Activated T-cell treated with anti-CD3 and anti-CD28 coated beads, Interleukin-2, amount 50 U/mL, for 72 hours (primary cell): Measurements from ENCODE around the gene LARGE1. TPM values are rescaled to one million over a fixed set of nuclear protein-coding genes. Genes with fewer than 3 reads are reported as not detected.

Experiments
- ATAC-seq, 2 donors: fragments of 150-1000 bp; cut with Tn5 transposase; replicated peaks in 1 of 2; 2 replicates each; pipeline ENCODE4 v1.10.0; 2021; ENCODE audit warnings: moderate library complexity in 2 of 2, mild to moderate bottlenecking in 1 of 2
- DNase-seq, 2 donors: peaks; one replicate each; pipeline ENCODE4 v3.0.0; 2021 to 2022; ENCODE audit warnings: mixed read lengths in 1 of 2
- H3K27ac Mint-ChIP-seq: one replicate; pipeline ENCODE4 v1.8.0; 2022; ENCODE audit warnings: mild to moderate bottlenecking, moderate library complexity, mixed read lengths
- H3K27me3 Mint-ChIP-seq: one replicate; pipeline ENCODE4 v1.8.0; 2022; ENCODE audit warnings: low read depth, mixed read lengths
- H3K36me3 Mint-ChIP-seq, 2 donors: one replicate each; pipeline ENCODE4 v1.8.0; 2022; ENCODE audit warnings: mixed read lengths in 2 of 2, mild to moderate bottlenecking in 1 of 2; ENCODE audit not compliant: insufficient read depth in 2 of 2
- H3K4me1 Mint-ChIP-seq: one replicate; pipeline ENCODE4 v1.8.0; 2022; ENCODE audit warnings: low read depth, mixed read lengths
- H3K4me3 Mint-ChIP-seq, 2 donors: one replicate each; pipeline ENCODE4 v1.8.0; 2022; ENCODE audit warnings: mild to moderate bottlenecking in 2 of 2, mixed read lengths in 2 of 2, moderate library complexity in 2 of 2
- H3K9me3 Mint-ChIP-seq, 2 donors: one replicate each; pipeline ENCODE4 v1.8.0; 2022; ENCODE audit warnings: mixed read lengths in 2 of 2
- total RNA-seq, 2 donors: library from RNA; stranded (reverse); gene quantifications; one replicate each; pipeline ENCODE4 v1.2.3, GENCODE V29; 2022

Gene LARGE1
- total RNA-seq, 2 donors from 2014 or later, result 0.82 to 3.6 TPM

DNA sequence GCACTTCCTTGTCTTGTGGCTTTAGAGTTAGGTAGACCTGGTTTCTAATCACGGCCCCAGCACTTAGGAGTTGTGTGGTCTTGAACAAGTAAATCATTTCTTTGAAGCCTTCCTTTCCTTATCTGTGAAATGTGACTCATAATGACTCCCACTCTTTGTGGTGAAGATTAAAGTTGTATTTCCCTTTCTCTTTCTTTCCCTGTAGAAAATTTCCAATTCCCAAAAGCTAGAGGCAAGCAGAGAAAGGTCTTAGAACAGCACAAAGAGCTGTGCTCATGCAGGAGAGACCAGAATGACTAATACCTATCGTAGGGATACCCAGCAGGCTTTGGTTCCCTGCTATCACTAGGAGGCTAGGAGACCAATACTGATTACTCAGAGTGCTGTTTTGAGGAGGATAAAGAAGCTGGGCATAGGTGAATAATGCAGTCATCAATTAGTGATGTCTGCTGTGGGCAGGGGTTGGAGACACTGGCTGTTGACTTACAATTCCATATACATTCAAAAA, 591.4 kb downstream of the LARGE1 start:
- H3K36me3 Mint-ChIP-seq, result no peaks in the 10 kb centered on the region
- no peak overlapping the region for H3K27ac Mint-ChIP-seq
- no peak for ATAC-seq
- H3K4me3 Mint-ChIP-seq, result no peak overlapping the region
- DNase-seq, result no peak
- peaks cover 8% of the 10 kb centered on the region for H3K27me3 Mint-ChIP-seq
- H3K9me3 Mint-ChIP-seq, result peaks cover 3 to 8% of the 10 kb centered on the region in 2 donors
- H3K4me1 Mint-ChIP-seq, result no peaks in the 10 kb centered on the region

DNA sequence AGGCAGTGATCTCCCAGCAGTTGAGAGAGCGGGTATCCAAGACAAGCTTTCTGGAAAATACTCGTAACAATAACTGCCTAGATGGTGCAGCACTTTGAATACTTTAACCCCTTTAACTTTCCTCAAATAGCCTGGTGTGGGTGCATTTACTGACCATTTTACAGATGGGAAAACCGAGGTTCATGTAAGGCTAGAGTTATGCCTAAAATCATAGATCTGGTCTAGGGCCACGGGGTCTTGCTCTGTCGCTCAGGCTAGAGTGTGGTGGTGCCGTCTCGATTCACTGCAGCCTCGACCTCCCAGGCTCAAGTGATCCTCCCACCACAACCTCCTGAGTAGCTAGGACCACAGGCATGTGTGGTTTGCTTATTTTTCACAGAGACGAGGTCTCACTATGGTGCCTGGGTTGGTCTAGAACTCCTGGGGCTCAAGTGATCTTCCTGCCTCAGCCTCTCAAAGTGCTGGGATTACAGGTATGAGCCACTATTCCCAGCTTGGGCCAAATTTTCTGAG, 592.9 kb downstream of the LARGE1 start:
- ATAC-seq, result no peak

DNA sequence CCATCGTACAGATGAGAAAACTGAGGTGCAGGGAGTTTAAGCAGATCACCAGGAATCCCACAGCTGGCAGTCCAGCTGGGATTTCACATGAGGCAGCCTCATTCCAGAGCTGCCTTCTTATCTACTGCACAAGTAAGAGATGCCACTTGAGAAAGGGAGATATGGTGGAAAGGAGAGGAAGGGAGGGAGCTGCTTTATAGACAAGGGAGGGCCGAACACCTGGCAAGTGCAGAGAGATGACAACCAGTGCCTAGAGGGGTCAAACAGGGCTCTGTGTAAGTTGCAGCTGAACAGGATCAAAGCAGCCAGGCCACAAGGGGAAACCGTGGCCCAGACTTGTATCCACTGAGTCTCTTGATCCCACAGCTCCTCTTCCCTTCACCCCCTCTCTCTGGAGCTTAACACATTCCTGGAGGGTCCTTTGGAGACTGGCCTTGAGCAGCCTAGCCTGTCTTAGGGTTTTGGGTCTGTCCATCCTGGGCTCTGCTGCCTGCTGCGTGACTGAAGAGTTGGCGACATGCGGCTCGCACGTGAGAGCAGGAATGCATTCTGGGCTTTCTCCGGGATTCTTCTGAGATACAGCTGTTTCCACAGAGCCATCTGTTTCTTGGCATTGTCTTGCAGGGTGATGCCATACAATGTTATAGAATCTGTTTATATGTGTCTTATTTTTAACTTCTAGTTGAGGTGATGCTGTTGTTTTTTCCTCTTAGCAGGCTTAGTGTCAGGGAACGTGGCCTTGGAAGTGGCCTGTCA, 593.6 kb downstream of the LARGE1 start:
- no peak overlapping the region for H3K27ac Mint-ChIP-seq
- peaks cover 2% of the 10 kb centered on the region for H3K27me3 Mint-ChIP-seq
- H3K36me3 Mint-ChIP-seq, result no peaks in the 10 kb centered on the region
- peaks cover under 1 to 1% of the 10 kb centered on the region in 2 donors for H3K9me3 Mint-ChIP-seq
- DNase-seq (no peak), ATAC-seq (no peak)
- H3K4me3 Mint-ChIP-seq, result no peak overlapping the region
- H3K4me1 Mint-ChIP-seq, result no peaks in the 10 kb centered on the region

More for the DNA sequence above, 592.9 kb downstream of the LARGE1 start:
- H3K9me3 Mint-ChIP-seq, result peaks cover 3 to 5% of the 10 kb centered on the region in 2 donors
- no peak overlapping the region for H3K4me3 Mint-ChIP-seq
- no peak for DNase-seq
- H3K4me1 Mint-ChIP-seq, result no peaks in the 10 kb centered on the region
- no peaks in the 10 kb centered on the region for H3K36me3 Mint-ChIP-seq
- no peak overlapping the region for H3K27ac Mint-ChIP-seq
- H3K27me3 Mint-ChIP-seq, result peaks cover 8% of the 10 kb centered on the region

DNA sequence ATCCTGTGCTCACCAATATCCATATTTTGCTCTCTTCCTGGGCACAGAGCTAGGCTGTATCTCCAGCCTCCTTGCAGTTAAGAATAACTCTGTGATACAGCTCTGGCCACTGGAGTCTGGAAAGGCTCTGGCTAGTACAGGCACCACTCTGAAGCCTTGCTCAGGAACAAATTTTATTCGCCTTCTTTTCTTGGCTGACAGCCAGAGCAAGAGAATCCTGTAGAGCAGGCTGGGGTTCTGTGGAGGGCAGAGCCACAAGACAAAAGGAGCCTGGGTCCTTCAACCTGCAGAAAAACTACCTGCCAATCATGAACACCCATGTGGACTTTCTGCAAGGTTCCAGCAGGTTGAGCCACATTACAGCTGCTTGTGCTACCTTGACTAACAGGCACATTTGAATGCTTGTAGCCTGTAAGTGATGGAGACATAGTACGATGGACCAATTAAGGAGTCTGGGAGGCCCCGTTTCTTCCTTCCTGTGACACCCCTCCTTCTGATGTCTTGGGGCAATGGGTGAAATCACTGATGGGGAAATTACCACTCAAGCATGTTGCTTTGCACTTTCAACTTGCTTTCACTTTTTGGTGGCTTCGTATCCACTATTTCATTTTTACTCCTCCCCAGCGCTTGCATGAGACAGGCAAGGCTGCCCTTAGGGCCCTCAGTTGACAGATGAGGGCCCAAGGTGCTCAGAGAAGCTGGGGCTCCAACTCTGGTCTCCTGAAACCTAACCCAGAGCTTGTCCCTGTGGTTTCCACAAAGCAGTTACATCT, 594.9 kb downstream of the LARGE1 start:
- DNase-seq, result no peak
- Mint-ChIP-seq H3K9me3 (no peaks in the 10 kb centered on the region), H3K27me3 (no peaks in the 10 kb centered on the region), H3K4me3 (no peak overlapping the region), H3K4me1 (no peaks in the 10 kb centered on the region), H3K36me3 (no peaks in the 10 kb centered on the region), H3K27ac (no peak overlapping the region)
- peak in 1 of 2 donors; percentile 56 for ATAC-seq

DNA sequence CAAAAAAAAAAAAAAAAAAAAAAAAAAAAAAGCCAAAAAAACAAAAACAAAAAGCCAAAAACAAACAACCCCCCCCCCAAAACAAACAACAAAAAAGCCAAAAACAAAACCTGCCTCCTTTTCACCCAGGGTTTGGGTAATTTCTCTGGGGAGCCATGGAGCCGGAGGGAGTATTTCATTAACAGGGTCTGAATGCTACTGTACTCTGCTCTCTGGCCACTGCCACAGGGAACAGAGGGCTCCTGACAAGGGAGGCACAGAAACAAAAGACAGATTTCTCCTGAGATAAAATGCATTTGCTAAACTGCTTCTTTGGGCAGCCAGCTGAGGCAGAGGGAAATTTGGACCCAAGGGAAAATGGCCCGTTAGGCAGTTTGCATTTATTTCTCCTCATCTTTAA, 596.0 kb downstream of the LARGE1 start:
- Mint-ChIP-seq H3K4me1 (no peaks in the 10 kb centered on the region), H3K27ac (no peak overlapping the region), H3K27me3 (peaks cover 5% of the 10 kb centered on the region), H3K4me3 (no peak overlapping the region), H3K9me3 (no peaks in the 10 kb centered on the region), H3K36me3 (no peaks in the 10 kb centered on the region)
- ATAC-seq (no peak), DNase-seq (no peak)

DNA sequence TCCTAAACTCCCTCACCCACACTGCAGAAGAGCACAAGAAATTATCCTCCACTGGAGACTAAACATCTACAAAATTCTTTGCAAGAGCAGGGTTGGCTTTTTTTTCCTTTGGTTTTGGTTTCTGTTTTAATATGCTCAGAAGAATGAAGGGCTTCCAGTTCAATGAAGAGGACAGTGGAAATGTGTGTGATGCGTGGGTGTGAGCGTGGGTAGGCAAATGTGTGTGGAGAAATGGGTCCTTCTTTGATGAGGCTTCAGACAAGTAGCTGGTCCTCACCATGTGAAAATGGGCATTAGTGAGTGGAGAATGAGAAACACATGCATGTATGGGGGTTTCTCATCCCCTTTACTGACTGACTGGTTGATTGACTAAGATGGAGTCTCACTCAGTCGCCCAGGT, 598.8 kb downstream of the LARGE1 start:
- Mint-ChIP-seq H3K27me3 (peaks cover 5% of the 10 kb centered on the region), H3K36me3 (no peaks in the 10 kb centered on the region), H3K4me3 (no peak overlapping the region), H3K4me1 (no peaks in the 10 kb centered on the region), H3K27ac (no peak overlapping the region), H3K9me3 (peaks cover 0 to 4% of the 10 kb centered on the region in 2 donors)
- no peak for DNase-seq
- no peak for ATAC-seq

DNA sequence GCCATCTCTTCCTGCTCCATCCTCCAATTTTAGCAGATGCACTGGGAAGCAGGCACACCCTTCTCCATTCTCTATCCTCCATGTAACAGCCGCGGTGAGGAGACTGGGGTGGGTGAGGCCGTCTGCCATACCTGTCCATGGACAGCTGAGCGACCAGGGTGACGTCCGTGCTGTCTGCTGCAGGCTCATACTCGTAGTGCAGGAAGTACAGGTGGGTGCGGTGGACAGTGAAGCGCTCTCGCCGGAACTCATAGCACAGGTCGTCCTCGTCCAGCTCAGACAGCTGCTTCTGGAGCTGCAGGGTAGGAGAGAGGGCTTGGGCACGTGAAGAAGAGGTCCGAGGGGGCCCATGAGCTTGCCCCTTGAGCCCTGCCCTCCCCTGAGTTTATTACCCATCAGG, 604.3 kb downstream of the LARGE1 start:
- H3K27me3 Mint-ChIP-seq, result peaks cover 5% of the 10 kb centered on the region
- H3K9me3 Mint-ChIP-seq, result peaks cover 0 to 4% of the 10 kb centered on the region in 2 donors
- H3K27ac Mint-ChIP-seq, result no peak overlapping the region
- DNase-seq (no peak), ATAC-seq (no peak)
- H3K4me1 Mint-ChIP-seq, result no peaks in the 10 kb centered on the region
- no peak overlapping the region for H3K4me3 Mint-ChIP-seq
- H3K36me3 Mint-ChIP-seq, result no peaks in the 10 kb centered on the region

DNA sequence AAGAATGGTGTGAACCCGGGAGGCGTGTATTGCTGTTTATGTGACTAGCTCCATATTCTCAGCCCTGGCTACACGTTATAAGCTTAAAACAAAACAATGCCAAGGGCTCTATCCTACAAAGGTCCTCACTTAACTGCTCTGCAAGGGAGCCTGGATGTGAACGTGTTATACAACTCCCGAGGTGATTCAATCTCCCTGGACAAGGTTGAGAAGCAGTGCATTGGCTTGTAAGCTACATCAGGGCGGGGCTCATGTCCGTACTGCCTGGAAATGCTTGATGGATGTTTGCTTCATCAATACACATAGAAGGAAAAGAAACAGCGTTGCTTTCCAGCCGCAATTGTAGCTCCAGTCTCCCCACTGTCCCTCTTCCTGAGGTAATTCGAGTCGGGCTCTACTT, 605.2 kb downstream of the LARGE1 start:
- Mint-ChIP-seq H3K27ac (no peak overlapping the region), H3K4me1 (no peaks in the 10 kb centered on the region), H3K27me3 (peaks cover 3% of the 10 kb centered on the region), H3K36me3 (no peaks in the 10 kb centered on the region), H3K4me3 (no peak overlapping the region), H3K9me3 (peaks cover 0 to 4% of the 10 kb centered on the region in 2 donors)
- ATAC-seq (no peak), DNase-seq (no peak)

DNA sequence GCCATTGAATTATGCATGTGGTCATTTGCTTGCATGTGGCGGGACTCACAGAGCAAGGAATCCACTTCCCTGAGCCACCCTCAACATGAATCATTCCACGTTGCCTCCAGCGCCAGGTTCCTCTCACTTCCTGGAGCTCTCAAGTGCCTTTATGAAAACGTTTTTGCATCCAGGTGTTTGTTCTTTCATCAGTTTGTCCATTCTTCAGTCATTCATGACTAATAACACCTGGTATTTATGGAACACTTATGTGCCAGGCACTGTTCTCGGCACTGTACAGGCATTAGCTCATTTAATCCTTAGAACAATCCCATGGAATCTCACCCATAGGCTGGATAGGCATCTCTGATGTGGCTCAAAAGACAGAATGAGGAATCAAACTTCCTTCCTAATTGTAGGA, 606.0 kb downstream of the LARGE1 start:
- ATAC-seq, result no peak

DNA sequence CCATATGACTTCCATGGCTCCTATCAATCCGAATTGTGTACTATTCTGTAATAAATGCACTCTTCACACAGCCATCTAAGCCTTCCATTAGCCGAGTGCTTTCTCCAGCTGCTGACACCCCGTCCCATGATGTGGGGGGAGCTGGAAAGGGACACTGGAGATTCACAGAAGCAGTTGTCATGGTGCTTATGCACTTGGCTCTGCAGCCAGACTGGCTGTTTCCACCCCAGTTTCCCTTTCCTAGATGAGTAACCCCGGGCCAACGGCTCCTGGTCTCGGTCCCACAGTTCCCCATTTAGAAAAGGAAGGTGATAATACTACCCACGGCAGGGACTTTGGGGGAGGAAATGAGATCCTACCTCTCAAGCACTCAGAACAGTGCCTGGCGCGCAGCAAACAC, 617.2 kb downstream of the LARGE1 start:
- DNase-seq, result no peak
- no peaks in the 10 kb centered on the region for H3K36me3 Mint-ChIP-seq

More for the DNA sequence above, 606.0 kb downstream of the LARGE1 start:
- H3K4me1 Mint-ChIP-seq, result no peaks in the 10 kb centered on the region
- no peaks in the 10 kb centered on the region for H3K27me3 Mint-ChIP-seq
- H3K36me3 Mint-ChIP-seq, result no peaks in the 10 kb centered on the region
- no peak for DNase-seq
- H3K4me3 Mint-ChIP-seq, result no peak overlapping the region
- peaks cover 0 to 4% of the 10 kb centered on the region in 2 donors for H3K9me3 Mint-ChIP-seq
- no peak overlapping the region for H3K27ac Mint-ChIP-seq

DNA sequence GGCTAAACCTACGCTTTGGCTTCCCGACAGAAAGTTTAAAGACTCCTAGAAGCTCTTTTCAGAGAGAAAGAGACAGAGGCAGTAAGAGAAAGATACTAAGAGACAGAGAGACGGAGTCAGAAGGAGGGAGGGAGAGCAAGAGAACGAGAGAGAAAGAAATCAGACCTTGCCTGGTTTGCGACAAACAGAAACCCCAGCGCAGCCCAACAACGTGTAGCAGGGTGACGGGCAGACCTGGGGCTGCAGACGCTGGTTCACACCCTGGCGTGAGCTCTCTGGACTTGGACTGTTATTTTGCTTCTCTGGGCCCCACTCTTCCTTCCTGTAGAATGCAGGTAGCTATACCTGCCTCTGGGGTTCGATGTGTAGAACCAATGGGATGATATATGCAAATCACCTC, 617.7 kb downstream of the LARGE1 start:
- peaks cover 7% of the 10 kb centered on the region for H3K27me3 Mint-ChIP-seq
- H3K36me3 Mint-ChIP-seq, result no peaks in the 10 kb centered on the region
- H3K9me3 Mint-ChIP-seq, result no peaks in the 10 kb centered on the region
- H3K4me3 Mint-ChIP-seq, result no peak overlapping the region
- ATAC-seq, result no peak
- no peak overlapping the region for H3K27ac Mint-ChIP-seq
- no peak for DNase-seq
- H3K4me1 Mint-ChIP-seq, result no peaks in the 10 kb centered on the region

More for the DNA sequence above, 617.2 kb downstream of the LARGE1 start:
- Mint-ChIP-seq H3K9me3 (no peaks in the 10 kb centered on the region), H3K27ac (no peak overlapping the region), H3K27me3 (peaks cover 7% of the 10 kb centered on the region), H3K4me1 (no peaks in the 10 kb centered on the region), H3K4me3 (no peak overlapping the region)
- ATAC-seq, result no peak

DNA sequence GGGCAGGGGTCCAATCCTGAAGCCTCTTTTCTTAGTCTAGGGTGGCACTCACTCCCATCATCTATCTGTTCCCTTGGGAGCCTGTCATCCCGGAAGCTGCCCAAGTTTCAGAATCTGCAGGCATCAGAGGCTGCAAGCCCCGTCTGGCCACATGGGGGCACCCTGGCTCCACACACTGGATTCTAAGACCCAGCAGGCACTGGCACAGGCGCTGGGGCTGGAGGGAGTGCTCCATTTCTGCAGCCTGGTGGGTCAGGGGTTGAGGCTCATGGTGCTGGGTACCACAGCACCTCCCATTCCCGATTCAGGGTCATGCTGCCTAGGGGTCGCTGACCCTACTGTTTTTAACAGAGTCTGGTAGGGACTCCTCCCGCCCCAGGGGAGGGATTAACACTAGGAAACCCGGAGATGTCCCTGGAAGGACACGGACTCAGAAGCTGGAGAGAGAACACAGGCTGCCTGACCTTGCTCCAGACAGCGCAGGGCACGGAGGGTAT, 618.2 kb downstream of the LARGE1 start:
- ATAC-seq (peak in 1 of 2 donors; percentile 58), DNase-seq (peak; percentile 56 to 72)
- Mint-ChIP-seq H3K27me3 (peaks cover 7% of the 10 kb centered on the region), H3K27ac (no peak overlapping the region), H3K36me3 (no peaks in the 10 kb centered on the region), H3K4me3 (no peak overlapping the region), H3K4me1 (no peaks in the 10 kb centered on the region), H3K9me3 (no peaks in the 10 kb centered on the region)

DNA sequence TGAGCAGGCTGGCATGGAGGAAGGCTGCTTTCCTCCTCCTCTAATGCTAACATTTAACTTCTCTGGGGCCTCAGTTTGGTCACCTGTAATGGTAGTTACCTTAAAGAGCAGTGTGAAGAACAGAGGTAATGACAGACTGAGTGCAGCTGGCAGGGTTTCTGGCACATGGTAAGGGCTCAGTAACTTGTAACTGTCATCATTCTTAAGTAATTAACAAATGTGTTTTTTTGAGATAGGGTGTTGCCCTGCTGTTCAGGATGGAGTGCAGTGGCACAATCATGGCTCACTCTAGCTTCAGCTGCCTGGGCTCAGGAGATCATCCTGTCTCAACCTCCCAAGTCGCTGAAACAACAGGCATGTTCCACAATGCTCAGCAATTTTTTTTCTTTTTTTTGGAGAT, 620.1 kb downstream of the LARGE1 start:
- H3K27ac Mint-ChIP-seq, result no peak overlapping the region
- H3K27me3 Mint-ChIP-seq, result peaks cover 7% of the 10 kb centered on the region
- H3K9me3 Mint-ChIP-seq, result no peaks in the 10 kb centered on the region
- ATAC-seq (no peak), DNase-seq (no peak)
- no peak overlapping the region for H3K4me3 Mint-ChIP-seq
- H3K36me3 Mint-ChIP-seq, result no peaks in the 10 kb centered on the region
- H3K4me1 Mint-ChIP-seq, result no peaks in the 10 kb centered on the region
